GM18517 (cell line): ENCODE measurements around the gene GGTA1.
"Not testable (repeated sequence)": the region's sequence is repeated elsewhere in the genome, so short reads cannot be mapped to it uniquely, and the experiment has no call there.

Experiments used
- ATAC-seq: cut with Tn5 transposase; IDR thresholded peaks from one replicate; pipeline ENCODE4 v1.9.1; 2021; ENCODE audit warnings: mild to moderate bottlenecking, moderate library complexity; ENCODE audit not compliant: unreplicated experiment

GGTA1 gene

DNA sequence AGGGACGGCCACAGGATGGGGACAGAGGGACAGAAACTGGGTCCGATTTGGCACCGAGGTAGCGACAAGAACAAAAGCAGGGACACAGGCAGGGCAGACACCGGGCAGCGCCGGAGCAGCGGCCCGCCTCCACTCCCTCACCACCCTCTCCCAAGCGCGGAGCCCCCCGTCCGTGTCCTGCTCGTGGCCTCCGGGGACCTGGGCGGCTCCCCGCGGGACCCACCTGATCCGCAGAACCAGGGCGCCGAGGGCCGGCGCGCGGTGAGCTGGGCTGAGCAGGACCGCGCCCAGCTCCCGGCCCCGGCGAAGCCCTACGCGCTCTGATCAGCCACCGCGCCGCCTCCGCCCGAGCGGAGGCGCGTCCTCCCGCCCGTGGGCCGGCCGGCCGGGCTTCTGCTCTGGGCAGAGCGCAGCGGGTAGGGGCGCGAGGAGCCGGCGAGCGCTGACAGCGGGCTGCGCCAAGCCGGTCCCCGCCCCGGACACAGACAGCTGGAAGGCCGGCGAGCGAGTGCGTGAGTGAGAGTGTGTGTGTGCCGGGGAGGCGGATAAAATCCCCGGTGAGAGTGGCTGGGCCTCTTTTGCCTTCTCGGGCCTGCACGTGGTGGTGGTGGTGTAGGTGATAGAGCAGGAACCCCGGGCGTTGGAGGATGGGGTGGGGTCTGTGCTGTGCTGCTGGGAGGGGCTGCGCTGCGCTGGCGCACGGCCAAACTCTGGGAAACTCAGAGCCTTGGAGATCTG lies at the start of gene GGTA1:
TSS of gene GGTA1 (minus strand) at position 418 of the 738 bp plus-strand sequence. CDS start 31,922 bp downstream, outside the sequence.
- ATAC-seq: no peak

DNA sequence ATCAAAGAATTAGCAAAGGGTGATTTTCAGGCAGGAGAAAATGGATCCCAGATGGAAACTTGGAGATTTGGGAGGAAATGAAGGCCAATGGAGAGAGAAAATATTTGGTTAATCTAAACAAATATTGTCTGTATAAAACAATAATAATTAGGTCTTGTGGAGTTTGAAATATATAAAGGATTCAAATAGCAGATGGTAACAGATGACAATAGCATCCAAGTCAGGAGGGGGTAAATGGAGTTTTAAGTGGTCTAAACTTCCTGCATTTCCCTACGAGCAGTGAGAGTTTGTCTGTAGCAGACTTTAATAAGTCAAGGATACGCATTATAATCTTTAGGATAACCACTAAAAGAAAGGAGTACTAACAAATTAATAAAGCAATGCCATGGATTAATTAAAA lies 49.0 kb upstream of the GGTA1 start:
- ATAC-seq: no peak

DNA sequence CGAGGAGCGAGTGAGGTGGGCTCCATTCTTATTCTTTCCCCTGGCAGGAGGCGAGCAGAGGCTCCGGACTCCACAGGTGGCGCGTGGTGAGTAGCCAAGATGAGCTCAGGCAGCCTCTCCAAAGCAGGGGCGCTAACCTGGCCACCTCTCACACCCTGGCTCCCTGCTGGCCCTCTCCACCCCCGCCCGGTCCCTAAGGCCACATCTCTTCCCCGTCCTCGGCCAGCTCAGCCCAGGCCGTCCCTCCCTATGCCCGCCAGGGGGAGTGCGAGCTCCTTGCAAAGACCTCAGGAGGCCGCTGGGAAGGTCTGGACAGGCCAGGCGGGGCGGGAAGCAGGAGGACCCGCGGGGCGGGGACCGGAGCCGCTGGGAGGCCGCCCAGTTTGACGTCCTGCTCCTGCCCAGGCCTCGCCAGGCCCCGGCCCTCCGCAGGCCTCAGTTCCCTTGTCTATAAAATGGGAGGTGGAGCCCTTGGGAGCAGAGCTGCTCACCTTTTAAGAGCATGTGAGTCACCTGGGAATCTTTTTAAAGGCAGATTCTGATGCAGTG lies 46.3 kb upstream of the GGTA1 start:
- no peak for ATAC-seq

DNA sequence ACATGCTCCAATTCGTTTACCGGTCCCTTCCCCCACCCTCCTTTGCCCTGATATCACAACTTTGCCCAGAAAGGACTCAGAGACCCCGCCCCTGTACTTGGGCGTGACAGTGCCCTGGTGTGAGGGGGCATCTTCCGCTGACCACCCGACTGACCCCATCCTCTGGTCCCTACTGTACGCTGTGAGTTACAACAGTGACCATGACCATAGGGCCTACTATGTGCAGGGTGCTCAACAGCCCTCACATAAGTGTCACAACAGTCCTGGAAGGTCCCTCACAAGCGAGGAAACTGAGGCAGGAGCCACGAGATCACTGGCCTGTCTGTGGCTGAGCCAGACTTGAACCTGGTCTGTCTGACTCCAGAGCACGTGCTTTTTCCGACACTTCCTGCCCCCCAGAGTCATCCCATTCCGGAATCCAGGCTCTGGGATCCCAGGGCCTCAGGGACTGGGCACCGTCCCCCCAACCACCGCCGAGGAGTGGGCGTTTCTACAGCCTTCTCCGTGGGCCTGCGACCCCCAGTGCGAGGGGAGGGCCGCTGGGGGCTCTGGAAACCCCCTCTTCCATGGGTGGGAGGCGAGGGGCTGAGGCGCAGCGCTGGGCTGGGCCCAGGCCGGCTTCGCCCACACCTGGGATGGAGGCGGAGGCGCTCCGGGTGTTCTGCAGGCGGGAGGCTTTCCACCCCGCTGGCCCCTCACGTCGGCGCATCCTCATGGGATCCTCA lies 45.7 kb upstream of the GGTA1 start:
- ATAC-seq: no peak

DNA sequence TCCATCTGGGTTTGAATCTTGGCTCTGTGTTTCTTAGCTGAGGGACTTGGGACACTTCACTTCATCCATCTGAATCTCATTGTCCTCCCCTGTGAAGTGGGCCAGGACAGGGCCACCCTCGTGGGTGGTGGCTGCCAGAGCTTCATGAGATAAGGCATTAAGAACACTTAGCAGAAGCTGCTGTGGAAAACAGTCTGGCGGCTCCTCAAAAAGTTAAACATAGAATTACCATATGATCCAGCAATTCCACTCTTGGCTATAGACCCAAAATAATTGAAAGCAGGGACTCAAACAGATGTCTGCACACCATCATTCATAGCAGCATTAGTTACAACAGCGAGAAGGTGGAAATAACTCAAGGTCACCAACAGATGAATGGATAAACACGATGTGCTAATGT lies 42.4 kb upstream of the GGTA1 start:
- ATAC-seq: no peak

DNA sequence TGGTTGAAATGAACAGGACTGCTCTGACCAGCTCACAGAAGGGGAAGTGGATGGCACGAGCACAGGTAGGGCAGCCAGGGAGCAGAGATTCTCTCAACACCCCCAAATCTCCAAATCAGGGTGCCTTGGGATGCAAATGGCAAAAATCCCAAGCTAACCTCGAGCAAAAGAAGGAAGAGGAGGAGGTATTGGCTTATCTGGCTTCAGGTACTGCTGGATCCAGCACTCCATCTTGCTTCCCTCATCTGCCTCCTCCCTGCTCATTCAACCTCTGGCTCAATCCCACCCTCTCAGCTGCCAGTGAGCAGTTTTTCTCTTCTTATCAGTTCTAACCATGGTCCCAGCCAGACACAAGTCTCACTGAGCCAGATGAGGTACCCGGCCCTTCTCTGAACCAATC lies 41.6 kb upstream of the GGTA1 start:
- ATAC-seq: no peak

DNA sequence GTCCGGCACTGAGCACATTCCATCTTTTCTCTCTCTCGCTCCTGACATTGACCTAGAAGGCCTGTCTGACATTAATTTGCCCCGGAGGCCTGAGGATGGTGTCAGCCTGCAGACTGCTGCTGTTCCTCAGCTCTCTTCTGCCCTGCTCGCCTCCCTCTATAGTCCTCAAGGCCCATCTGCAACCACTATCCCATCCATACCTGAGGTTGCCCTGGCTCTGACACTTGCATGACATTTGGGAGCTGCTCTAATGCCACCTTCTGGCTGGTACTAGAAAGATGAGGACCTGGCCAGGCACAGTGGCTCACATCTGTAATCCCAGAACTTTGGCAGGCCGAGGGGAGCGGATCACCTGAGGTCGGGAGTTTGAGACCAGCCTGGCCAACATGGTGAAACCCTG lies 38.6 kb upstream of the GGTA1 start:
- ATAC-seq: no peak

DNA sequence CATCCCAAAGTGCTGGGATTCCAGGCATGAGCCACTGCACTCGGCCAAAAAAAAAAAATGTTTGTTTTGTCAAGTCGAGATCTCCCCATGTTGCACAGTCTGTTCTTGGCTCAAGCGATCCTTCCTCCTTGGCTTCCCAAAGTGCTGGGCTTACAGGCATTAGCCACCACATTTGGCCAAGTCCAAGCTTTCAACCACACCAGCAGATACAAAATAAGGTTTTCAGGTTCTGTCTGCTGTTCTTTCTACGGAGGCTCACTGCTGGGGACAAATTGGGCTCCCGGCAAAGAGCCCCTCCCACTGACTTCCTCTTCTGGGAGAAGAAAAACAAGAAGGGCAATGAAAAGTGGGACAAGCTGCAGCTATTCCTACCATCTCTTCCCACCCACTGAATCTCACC lies 37.6 kb upstream of the GGTA1 start:
- no peak for ATAC-seq

DNA sequence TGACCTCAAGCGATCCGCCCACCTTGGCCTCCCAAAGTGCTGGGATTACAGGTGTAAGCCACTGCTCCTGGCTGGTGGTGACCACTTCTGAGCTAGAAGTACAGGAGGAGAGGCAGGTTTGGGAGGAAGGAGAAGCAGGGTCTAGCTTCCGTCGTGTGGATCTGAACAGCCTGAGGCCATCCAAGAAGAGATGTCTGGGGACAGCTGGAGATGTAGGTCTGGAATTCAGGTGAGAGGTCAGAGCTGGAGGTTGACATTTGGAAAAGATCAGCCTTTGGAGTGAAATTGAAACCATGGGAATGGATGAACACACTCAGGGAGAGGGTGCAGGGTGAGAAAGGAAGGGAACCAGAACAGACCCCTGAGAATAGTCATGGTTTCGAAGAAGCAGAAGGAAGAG lies 33.2 kb upstream of the GGTA1 start:
- ATAC-seq: no peak

DNA sequence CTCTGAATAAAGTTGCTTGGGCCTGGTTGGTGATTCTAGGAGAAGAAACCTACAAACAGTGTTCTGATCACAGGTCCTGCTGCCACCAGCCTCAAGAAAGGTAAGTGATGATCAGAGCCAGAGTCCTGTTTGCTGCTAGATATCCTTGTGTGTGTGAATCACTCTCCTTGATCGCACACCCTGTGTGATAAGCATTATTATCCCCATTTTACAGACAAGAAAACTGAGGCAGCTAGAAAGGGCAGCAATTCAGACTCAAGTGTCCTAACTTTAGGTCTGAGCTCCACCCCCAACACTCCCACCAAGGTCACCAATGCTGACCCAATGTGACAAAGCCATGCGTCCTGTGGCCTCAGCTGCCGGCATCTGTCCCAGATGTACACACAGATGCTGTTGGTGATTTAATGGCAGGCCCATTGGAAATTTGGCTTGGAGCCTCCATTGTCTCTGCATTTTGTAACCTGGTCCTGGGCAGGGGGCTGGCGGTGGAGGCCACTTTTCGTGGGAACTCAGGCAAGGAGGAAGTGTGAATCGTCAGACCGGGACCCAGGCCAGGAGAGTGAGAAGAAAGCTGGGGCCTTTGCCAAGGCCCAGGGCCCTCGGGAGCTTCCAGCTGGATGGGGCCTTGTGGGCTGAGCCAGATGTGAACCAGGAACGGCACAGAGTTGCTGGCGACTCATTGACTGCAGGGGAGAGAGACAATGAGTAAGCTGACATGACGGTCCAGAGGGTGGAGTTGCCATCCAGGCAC lies 29.8 kb upstream of the GGTA1 start:
- no peak for ATAC-seq

DNA sequence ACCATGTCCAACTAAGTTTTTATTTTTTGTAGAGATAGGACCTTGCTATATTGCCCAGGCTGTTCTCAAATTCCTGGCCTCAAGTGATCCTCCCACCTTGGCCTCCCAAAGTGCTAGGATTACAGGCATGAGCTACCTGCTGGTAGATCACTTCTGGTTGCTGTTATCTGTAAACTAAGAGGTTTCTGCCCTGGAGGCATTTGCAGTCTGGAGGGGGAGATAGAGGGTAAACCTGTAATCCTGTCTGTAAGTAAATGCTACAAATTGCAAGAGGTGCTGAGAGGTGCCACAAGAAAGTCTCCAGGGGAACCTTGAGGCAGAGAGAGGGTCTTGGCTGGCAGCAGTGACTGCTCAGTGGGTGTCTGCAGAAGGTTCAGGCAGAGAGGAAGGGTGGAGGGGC lies 29.0 kb upstream of the GGTA1 start:
- ATAC-seq: no peak

DNA sequence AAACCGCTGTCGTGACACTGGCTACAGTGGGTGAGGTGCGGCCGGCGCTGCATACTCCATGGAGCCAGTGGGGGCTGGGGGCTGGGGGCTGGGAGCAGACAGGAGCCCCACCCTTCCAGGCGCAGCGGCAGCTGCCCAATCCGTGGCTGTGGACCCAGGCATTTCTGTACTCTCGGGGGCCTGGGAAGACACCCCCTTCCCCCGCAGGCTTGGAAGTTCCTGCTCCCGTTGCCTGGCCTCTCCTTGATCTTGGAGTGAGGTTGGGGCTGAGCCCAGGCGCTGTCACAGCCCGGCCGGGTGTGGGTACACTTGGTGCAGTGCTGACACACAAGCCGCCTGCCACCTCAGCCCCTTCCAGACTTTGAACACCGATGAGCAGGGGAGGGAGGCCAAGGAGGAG lies 27.7 kb upstream of the GGTA1 start:
- ATAC-seq: no peak

DNA sequence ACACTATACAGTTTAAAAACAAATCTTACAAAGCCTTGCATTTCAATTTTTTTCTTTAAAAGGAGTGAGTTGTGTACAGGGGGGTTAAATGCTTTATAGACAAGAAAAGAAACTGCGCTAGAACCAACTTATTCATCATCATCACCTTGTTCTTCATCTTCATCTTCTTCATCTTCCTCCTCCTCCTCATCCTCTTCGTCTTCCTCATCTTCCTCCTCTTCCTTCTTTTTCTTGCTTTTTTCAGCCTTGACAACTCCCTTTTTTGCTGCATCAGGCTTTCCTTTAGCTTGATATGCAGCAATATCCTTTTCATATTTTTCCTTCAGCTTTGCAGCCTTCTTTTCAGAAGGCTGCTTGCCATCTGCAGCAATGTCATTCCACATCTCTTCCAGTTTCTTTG lies 20.0 kb upstream of the GGTA1 start:
- ATAC-seq: not testable (repeated sequence)

DNA sequence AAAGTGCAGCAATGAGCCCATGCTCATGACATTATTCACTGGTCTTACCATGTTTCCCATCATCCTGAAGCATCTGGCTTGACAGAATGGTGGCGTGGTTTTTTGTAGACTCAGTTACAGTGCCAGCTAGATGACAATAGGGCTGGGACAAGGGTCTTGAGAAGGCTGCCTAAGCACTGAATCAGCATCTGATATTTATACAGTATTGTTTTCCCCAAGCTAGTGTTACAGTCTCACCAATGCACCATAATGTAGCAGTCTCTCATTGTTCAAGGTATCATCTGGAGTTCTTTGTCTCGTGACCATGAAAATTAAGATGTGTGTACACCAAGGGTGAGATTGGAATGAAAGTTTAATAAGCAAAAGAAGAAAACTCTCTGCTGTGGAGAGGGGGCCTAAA lies 19.0 kb upstream of the GGTA1 start:
- no peak for ATAC-seq

DNA sequence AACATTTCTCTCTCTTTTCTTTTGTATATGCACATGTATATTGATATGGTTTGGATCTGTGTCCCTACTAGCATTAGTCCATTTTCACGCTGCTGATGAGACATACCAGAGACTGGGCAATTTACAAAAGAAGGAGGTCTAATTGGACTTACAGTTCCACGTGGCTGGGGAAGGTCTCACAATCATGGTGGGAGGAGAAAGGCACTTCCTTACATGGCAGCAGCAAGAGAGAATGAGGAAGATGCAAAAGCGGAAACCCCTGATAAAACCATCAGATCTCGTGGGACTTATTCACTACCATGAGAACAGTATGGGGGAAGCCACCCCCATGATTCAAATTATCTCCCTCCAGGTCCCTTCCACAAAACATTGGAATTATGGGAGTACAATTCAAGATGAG lies 13.5 kb upstream of the GGTA1 start:
- ATAC-seq: not testable (repeated sequence)

DNA sequence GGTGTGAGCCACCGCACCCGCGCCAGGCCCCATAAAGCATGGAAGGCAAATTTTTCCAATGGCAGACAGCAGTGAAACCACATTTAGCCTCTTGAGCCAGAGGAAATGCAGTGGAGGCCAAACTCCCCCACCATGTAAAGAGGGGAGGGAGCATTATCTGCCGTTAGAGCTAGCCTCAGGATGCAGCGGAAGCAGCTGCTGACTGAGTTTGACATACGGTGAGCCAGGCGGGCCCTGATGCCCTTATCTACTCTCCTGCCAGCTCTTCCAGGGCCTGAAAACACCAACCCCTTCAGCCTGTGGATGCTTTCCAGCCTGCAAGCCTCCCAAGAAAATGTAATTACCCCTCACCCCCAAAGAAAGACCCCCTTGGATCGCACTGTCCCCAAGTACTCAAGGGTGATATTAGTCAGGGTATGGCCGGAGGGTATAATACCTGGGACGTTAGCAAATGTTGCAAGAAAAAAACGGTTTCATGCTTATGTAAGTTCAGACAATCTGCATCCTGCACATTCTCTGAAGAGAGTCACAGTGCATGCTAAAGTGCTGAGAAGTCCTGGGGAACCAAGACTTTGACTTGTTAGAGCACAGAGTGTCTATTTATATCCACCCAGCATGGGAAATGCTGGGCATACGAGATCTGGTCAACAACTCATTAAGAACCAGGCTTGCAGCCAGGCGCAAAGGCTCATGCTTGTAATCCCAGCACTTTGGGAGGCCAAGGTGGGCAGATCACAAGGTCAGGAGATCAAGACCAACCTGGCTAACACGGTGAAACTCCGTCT lies 11.3 kb upstream of the GGTA1 start:
- ATAC-seq: no peak

DNA sequence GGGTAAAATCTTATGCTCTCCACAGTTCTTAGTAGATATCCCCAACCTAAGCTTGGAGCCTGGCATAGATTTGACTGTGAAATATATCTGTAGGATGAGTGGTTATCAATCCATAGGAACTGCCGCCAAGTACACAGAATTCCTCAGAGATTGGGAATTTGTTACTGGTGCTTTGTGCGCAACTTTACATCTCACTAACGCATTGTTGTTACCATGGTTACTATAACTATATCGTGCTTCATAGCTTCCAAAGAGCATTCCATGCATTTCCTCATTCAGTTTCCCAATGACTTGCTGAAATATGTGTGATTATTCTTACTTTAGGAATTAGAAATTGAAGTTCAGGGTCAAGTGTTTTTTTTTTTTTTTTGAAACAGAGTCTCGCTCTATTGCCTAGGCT lies 9.5 kb upstream of the GGTA1 start:
- ATAC-seq: no peak

DNA sequence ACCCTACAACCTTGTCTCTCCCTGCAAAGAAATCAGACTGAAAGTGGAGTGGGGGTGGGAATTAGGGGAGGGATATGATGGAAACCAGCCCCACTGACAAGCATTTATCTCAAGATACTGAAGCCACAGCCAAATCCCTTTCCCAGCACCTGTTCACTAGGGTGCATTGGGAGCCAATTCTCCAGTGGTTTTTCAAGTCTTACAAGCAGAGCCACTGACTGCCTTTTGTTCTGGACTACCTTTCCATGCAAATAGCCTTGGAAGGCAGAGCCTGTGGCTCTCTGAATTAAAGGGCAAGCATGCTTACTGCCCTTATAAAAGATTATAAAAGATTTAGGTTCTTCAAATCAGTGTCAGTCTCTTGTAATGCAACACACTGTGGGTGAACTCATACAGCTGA lies 8.8 kb upstream of the GGTA1 start:
- ATAC-seq: no peak

DNA sequence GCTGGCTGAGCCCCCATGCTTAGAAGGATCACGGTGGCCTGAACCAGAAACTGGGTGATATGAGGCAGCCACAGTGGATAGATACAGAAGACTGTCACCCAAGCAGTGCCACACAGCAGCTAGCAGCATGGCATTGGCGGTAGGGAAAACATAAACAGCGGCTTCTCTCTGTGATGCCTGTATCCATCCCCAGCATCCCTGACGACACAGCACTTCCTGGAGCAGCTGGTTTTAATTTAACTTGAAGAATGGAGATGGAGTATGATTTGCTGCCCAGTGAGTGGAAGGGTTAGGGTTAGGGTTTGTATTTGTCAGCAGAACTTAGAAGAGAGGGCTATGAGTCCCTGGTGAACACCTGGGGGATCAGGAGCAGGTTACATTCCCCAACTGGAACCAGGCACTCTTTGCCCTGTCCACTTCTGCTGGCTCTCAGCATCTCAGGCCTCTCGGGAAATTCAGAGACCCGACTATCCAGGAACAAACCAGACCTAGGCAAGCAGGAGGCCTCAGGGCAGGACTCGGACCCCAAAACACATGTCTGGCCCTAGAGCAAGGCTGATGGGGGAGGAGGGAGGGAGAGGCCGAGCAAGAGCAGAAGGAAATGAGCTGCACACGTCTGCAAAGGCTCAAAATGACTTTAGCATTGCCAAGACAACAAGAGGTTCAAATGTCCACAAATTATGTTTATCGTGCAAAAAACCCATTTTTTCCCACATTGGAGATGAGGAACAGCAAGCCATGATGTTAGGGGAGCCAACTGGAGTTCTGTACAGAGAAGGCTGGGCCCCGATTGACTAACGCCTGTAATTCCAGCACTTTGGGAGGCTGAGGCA lies 6.5 kb upstream of the GGTA1 start:
- no peak for ATAC-seq

DNA sequence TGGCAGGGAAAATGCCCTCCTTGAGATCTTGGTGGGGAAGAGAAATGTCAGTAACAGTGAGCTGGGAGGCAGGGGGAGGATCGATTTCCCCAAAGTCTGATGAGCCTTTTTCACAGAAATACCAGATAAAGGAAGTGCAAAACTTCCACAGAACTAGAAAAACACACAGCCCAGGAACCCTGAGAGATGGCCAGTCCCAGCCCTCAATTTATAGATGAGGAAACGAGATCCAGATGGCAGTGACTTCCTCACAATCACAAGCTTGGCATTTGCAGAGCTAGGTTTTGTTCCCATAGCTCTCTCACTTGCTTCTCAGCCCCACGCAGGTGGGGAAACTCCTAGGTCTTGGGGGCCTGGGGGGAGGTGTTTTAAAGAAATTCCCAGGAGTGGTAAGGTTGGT lies 3.8 kb upstream of the GGTA1 start:
- no peak for ATAC-seq
